HFF-Myc (cell line): ENCODE data around the gene RFX8.
"Not testable (repeated sequence)": the region's sequence is repeated elsewhere in the genome, so short reads cannot be mapped to it uniquely, and the experiment has no call there.

Experiments used
- DNase-seq: peaks from one replicate; pipeline ENCODE4 v3.0.0-alpha.2; 2011; ENCODE audit warnings: low read depth; ENCODE audit errors: extremely low read depth
- H3K4me3 ChIP-seq: replicated peaks from 2 replicates; pipeline ENCODE4 v1.5.1; 2011; ENCODE audit warnings: low read depth, mild to moderate bottlenecking, control low read depth, low read length
- TF ChIP-seq, protein P1 (sequence below): IDR thresholded peaks from 2 replicates; pipeline ENCODE4 v1.5.1; 2012; ENCODE audit warnings: mild to moderate bottlenecking, low read depth, low read length, control low read depth; ENCODE audit errors: missing control alignments

The RFX8 gene

GRCh38 chr2:101355401-101356054 is 119.4 kb downstream of the RFX8 start:
- no peak for DNase-seq

GRCh38 chr2:101354420-101355311 is 120.2 kb downstream of the RFX8 start:
- no peak overlapping the region for H3K4me3 ChIP-seq
- TF ChIP-seq, protein P1, sequence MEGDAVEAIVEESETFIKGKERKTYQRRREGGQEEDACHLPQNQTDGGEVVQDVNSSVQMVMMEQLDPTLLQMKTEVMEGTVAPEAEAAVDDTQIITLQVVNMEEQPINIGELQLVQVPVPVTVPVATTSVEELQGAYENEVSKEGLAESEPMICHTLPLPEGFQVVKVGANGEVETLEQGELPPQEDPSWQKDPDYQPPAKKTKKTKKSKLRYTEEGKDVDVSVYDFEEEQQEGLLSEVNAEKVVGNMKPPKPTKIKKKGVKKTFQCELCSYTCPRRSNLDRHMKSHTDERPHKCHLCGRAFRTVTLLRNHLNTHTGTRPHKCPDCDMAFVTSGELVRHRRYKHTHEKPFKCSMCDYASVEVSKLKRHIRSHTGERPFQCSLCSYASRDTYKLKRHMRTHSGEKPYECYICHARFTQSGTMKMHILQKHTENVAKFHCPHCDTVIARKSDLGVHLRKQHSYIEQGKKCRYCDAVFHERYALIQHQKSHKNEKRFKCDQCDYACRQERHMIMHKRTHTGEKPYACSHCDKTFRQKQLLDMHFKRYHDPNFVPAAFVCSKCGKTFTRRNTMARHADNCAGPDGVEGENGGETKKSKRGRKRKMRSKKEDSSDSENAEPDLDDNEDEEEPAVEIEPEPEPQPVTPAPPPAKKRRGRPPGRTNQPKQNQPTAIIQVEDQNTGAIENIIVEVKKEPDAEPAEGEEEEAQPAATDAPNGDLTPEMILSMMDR = no peak
- no peak for DNase-seq

More at GRCh38 chr2:101355401-101356054, 119.4 kb downstream of the RFX8 start:
- TF ChIP-seq, protein P1 = no peak
- H3K4me3 ChIP-seq = no peak overlapping the region

DNA sequence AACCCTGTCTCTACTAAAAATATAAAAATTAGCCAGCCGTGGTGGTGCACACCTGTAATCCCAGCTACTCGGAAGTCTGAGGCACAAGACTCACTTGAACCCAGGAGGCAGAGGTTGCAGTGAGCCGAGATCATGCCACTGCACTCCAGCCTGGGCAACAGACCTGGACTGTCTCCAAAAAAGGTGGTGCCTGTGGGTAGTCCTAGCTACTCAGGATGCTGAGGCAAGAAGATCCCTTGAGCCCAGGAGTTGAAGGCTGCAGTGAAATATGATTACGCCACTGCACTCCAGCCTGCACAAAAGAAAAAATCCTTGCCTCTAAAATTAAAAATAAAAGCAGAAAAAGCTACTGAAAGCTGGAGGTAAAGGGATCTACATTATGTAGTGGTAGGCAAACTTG is 122.3 kb downstream of the RFX8 start:
- not testable (repeated sequence) for H3K4me3 ChIP-seq, DNase-seq

DNA sequence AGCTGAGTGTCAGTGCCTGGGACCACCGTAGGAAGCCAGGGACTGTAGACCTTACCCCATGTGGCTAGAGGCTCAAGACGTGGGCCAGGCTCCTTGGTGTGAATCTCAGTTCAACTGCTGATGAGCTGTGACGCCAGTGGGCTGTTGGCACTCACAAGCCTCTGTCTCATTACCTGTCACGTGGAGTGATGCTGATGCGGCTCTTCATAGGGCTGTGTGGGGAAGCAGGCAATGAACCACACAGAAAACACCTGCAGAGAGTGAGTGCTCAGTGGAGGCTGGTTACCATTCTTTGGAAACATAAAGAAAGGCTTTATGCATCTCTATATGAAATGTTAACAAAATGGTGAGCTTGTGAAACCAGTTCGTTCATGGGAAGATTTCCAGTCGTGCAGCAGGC is 123.7 kb downstream of the RFX8 start:
- no peak overlapping the region for H3K4me3 ChIP-seq
- no peak for DNase-seq
- TF ChIP-seq, protein P1 = no peak

- TF ChIP-seq, protein P1 = peak; percentile 47
- DNase-seq = no peak
Observed at GRCh38 chr2:101349893-101350662, 124.8 kb downstream of the RFX8 start.

DNA sequence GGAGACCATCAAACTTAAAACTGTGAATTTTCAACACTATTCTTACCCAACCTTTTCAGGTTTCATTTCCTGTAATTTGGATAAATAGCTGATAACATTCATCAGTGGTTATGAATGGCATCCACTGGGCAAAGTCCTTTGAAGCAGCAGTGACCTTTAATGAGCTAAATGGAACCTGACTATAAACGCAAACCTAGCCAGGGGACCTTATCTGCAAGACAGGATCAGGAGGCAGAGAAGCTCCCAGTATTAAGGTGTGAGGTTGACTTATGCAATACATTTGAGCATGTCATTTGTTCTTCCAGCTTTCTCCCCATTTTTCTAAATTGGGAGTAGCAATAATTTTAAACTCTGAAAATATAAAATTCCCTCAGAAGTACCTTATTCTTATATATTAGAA is 126.0 kb downstream of the RFX8 start:
- no peak overlapping the region for H3K4me3 ChIP-seq
- no peak for DNase-seq
- TF ChIP-seq, protein P1 = no peak

More at GRCh38 chr2:101349893-101350662, 124.8 kb downstream of the RFX8 start:
- H3K4me3 ChIP-seq = no peak overlapping the region
